ENCODE results near the gene CTTNBP2. TPM values are rescaled to one million over a fixed set of nuclear protein-coding genes. Genes with fewer than 3 reads are reported as not detected.
A peak's percentile ranks its signal among the peaks of the same experiment; 100 is the strongest.

Gene CTTNBP2
- total RNA-seq, 2 experiments from 2014 or later: not detected

DNA sequence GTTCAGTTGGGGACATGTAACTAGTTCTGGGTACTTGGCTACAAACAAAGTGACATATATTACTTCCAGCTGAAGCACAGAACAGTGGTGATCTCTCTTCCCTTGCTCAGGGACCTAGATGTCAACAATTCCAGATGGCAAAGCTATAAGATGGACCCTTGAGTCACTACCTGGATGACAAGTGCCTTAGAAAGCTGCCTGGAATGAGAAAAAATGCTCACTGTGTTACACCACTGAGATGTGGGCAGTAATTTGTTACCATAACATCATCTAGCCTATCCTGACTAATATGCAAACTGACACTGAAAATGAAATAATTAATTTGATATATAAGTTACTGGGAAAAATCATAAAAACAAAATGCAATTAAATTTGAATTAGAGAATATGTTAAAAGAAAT lies 16.4 kb upstream of the CTTNBP2 start:
- POLR2A ChIA-PET: no interaction called here
- intact Hi-C loops (cut with DNase I, micrococcal nuclease): no loop called here
- DNase-seq: no peak
- no peaks in the 10 kb centered on the region for H3K4me1 Mint-ChIP-seq
- H3K9me3 Mint-ChIP-seq (ENCODE audit: low read depth): no peaks in the 10 kb centered on the region
- no peak for ATAC-seq
- H3K27ac Mint-ChIP-seq: no peak overlapping the region
- H3K36me3 Mint-ChIP-seq (ENCODE audit: low read depth): no peaks in the 10 kb centered on the region
- H3K27me3 Mint-ChIP-seq: no peaks in the 10 kb centered on the region
- no peak overlapping the region for H3K4me3 Mint-ChIP-seq
- CTCF ChIA-PET: no interaction called here

DNA sequence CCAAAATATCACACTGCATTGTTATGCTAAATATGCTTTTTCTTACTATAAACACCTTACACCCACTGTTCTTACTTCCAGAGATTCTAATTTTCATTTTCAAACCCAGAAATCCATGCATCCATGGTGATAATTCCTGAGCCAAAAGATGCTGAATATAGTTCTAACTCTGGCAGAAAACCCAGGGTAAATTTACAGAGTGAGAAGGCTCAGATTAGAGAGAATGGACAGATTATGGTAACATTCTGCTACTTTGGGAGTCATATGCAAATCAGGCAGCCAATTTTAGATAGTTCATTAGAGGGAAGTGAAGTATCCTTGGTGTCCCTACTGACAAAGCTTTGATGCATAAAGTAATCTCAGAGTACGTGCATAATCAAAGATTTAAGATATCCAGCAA lies 15.4 kb upstream of the CTTNBP2 start:
- ChIA-PET POLR2A (no interaction called here), CTCF (no interaction called here)
- Mint-ChIP-seq H3K27me3 (no peaks in the 10 kb centered on the region), H3K4me3 (no peak overlapping the region), H3K36me3 (ENCODE audit: low read depth) (no peaks in the 10 kb centered on the region), H3K27ac (no peak overlapping the region), H3K9me3 (ENCODE audit: low read depth) (no peaks in the 10 kb centered on the region), H3K4me1 (no peaks in the 10 kb centered on the region)
- ATAC-seq (no peak), DNase-seq (no peak)
- intact Hi-C loops (cut with DNase I, micrococcal nuclease): no loop called here

DNA sequence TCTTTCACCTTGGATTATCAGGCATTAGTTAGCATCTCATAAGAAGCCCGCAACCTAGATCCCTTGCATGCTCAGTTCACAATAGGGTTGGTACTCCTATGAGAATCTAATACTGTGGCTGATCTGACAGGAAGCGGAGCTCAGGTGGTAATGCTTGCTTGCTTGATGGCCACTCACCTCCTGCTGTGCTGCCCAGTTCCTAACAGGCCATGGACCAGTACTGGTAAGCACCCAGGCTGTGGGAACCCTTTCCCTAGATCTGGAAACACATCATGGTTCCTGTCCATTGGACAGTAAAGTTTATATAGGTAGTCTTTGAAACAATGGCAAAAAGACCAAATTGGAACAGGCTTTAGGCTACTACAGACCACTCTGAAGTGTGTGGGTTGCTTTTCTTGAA lies 9.4 kb upstream of the CTTNBP2 start:
- no peak overlapping the region for H3K4me3 Mint-ChIP-seq
- ChIA-PET CTCF (interaction anchor here (0.6 kb wide), 1 partner anchor 89 kb away, joined by 3 read pairs; no protein-coding TSS in a partner anchor), POLR2A (no interaction called here)
- H3K27ac Mint-ChIP-seq: no peak overlapping the region
- H3K4me1 Mint-ChIP-seq: no peaks in the 10 kb centered on the region
- H3K27me3 Mint-ChIP-seq: peaks cover 8% of the 10 kb centered on the region
- intact Hi-C loops (cut with DNase I, micrococcal nuclease): no loop called here
- ATAC-seq: no peak
- H3K9me3 Mint-ChIP-seq (ENCODE audit: low read depth): no peaks in the 10 kb centered on the region
- H3K36me3 Mint-ChIP-seq (ENCODE audit: low read depth): no peaks in the 10 kb centered on the region
- no peak for DNase-seq

DNA sequence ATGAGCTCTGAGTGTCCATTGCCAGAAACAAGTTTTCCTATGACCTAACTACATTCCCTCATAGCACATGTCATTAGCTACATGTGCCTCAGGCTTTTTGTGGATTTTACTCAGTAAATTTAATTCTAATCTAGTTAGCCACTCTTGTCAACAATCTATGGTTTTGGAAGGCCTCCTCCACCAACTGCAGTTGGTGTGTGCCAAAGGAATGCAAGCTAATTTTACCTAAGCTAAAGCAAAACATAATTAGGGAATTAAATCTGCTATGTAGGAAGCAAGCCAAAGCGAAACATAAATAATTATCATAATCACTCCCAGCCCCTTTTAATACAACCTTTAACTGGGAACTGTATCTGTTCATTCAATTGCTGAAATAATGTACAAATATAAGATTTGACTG lies 3.5 kb upstream of the CTTNBP2 start:
- no peaks in the 10 kb centered on the region for H3K9me3 Mint-ChIP-seq (ENCODE audit: low read depth)
- peaks cover 15% of the 10 kb centered on the region for H3K4me1 Mint-ChIP-seq
- ChIA-PET POLR2A (interaction anchor here (0.6 kb wide), 1 partner anchor 291 kb away, joined by 4 read pairs; no protein-coding TSS in a partner anchor), CTCF (no interaction called here)
- no peaks in the 10 kb centered on the region for H3K36me3 Mint-ChIP-seq (ENCODE audit: low read depth)
- ATAC-seq: no peak
- peaks cover 31% of the 10 kb centered on the region for H3K27me3 Mint-ChIP-seq
- intact Hi-C loops (cut with DNase I, micrococcal nuclease): no loop called here
- H3K27ac Mint-ChIP-seq: no peak overlapping the region
- H3K4me3 Mint-ChIP-seq: no peak overlapping the region
- DNase-seq: no peak

DNA sequence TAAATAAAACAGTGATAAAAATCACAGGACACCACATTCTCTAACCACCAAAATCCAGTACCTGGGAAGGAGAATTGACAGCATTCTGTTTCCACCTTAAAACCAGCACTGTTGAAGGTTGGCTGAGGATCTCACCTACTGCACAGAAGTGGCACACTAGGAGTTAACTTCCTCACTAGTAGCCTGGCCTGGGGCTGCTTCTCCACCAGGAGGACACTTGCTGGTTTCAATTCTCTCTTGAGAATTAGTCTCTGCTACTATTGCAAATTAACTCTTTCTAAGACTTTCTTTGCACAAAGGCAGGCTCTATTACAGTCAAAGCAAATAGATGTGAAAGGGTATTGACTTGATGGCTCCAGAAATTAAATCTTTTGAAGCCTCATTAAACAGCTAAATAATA lies 2.3 kb upstream of the CTTNBP2 start:
- peaks cover 34% of the 10 kb centered on the region for H3K27me3 Mint-ChIP-seq
- CTCF ChIA-PET: no interaction called here

DNA sequence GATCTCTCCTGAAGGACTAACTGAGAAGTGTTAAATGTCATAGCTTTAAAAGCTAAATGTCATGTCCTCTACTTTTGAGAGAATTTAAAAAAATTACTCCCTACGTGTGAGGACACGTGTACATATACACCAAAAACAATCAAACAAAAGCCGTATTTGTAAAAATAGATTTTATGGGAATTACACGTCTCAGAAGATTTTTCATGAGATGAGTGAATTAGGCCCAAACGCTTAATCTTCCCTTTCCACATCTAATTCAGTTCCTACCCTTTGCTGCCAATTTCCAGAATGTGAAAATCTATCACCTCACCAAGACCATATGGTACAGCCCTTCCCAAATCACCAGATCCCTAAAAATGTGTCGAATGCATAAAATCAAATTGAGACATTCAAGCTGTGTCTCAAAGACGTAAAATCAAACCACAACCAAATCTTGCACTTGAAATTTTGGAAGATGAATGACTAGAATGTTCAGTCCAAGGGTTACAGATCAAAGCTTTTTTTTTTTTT lies 1.0 kb upstream of the CTTNBP2 start:
- ATAC-seq: no peak
- no peaks in the 10 kb centered on the region for H3K9me3 Mint-ChIP-seq (ENCODE audit: low read depth)
- intact Hi-C loops (cut with DNase I, micrococcal nuclease): no loop called here
- H3K4me3 Mint-ChIP-seq: peak overlapping the region; percentile 5
- CTCF ChIA-PET: no interaction called here
- POLR2A ChIA-PET: no interaction called here
- peaks cover 40% of the 10 kb centered on the region for H3K27me3 Mint-ChIP-seq
- no peak overlapping the region for H3K27ac Mint-ChIP-seq
- H3K36me3 Mint-ChIP-seq (ENCODE audit: low read depth): no peaks in the 10 kb centered on the region
- no peak for DNase-seq
- H3K4me1 Mint-ChIP-seq: peaks cover 16% of the 10 kb centered on the region

More for the DNA sequence above, 2.3 kb upstream of the CTTNBP2 start:
- H3K27ac Mint-ChIP-seq: no peak overlapping the region
- H3K36me3 Mint-ChIP-seq (ENCODE audit: low read depth): no peaks in the 10 kb centered on the region
- no peak overlapping the region for H3K4me3 Mint-ChIP-seq
- no peak for ATAC-seq
- POLR2A ChIA-PET: no interaction called here
- H3K9me3 Mint-ChIP-seq (ENCODE audit: low read depth): no peaks in the 10 kb centered on the region
- no peak for DNase-seq
- intact Hi-C loops (cut with DNase I, micrococcal nuclease): no loop called here
- peaks cover 16% of the 10 kb centered on the region for H3K4me1 Mint-ChIP-seq

DNA sequence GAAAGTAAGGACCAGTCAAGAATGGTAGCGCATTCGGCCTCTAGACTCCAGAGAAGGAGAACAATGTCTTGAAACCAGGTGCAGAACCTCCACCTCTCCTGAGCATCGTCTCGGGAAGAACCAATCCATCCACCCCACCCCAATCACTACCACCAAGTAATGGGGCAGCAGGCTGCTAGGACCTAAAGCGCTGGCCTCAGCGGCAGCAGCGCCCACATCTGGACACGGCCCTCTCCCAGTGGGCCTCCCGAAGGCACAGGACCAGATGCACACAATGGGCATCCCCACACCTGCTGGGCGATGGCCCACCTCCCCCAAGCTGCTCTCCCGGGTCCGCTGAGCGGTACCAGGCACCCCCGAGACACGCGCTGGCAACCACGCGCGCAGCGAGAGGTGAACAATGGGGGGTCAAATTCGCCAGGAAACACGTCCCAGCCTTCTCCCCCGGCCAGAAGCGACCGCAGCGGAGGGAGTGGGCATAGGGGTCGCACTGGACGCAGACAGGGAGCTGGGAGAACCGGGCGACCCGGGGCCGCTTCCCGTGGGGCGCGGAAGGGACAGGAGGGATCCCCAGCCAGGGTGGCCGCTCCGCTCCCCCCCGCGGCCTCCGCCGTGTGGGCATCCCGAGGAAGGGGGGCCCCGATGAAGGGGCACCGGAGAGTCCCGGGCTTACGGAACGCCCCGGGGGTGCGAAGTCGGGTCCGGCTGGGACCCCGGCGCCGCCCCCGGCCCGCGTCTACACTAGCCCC lies 506 bp downstream of the CTTNBP2 start:
- no peak for ATAC-seq
- peaks cover 40% of the 10 kb centered on the region for H3K27me3 Mint-ChIP-seq
- H3K4me3 Mint-ChIP-seq: no peak overlapping the region

DNA sequence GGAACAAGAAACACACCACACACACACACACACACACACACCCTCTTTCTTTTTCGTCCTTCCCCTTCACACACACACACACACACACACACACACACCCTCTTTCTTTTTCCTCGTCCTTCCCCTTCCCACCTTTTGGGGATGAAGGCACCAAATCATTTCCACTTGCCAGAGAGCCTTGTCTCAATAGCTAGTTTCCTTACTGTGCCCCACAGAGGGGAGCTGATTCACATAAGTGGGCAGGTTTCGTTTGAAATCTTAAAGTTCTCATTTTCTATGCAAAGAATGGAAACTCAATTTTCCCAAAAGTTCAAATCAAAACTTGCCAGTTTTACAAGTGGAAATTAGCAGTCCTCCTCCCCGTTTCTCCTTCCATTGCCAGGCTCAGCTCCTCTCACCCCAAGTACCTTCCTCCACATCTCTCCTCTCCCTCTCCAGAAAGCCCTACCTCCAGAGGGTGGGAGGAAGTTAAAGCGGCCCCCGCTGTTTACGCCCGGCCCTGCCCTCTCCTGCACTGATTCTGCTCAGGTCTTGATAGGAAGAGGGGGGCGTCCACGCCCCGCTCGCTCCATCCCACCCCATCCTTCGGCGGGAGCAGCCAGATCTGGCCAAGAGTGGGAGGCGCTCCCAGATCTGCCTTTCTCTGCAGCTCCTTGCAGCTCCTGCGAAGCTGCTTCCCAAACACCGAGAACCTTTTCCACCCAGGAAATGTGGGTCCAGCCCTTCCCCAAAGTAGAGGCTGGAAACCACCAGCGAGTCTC lies 1.3 kb downstream of the CTTNBP2 start:
- ATAC-seq: no peak
- CTCF ChIA-PET: interaction anchor here (0.7 to 1.7 kb wide), 2 partner anchors 246 to 282 kb away, joined by 3 to 6 read pairs; no protein-coding TSS in a partner anchor
- intact Hi-C loops (cut with DNase I, micrococcal nuclease): no loop called here

More for the DNA sequence above, 506 bp downstream of the CTTNBP2 start:
- intact Hi-C loops (cut with DNase I, micrococcal nuclease): no loop called here
- ChIA-PET POLR2A (no interaction called here), CTCF (no interaction called here)
- Mint-ChIP-seq H3K9me3 (ENCODE audit: low read depth) (no peaks in the 10 kb centered on the region), H3K36me3 (ENCODE audit: low read depth) (no peaks in the 10 kb centered on the region), H3K27ac (no peak overlapping the region), H3K4me1 (peaks cover 16% of the 10 kb centered on the region)
- DNase-seq: no peak

DNA sequence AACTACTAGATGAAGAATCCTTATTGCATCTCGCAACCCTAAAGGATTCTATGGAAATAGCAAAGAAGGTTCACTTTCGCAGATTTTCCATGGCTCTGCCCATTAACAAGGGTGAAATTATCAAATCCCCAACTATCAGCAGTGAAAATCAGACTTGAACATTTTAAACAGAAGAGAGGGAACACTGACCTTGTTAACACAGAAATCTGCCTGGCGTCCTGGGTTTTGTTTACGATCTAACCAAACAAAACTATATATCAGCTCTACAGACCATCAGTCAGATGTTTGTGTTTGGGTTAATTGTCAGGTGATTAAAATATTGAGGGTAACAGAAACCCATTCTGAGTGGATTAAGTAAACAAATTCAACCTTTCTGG lies 1.9 kb downstream of the CTTNBP2 start:
- H3K4me1 Mint-ChIP-seq: peaks cover 16% of the 10 kb centered on the region
- H3K36me3 Mint-ChIP-seq (ENCODE audit: low read depth): no peaks in the 10 kb centered on the region
- ATAC-seq (no peak), DNase-seq (no peak)
- ChIA-PET CTCF (interaction anchor here (0.7 to 1.7 kb wide), 2 partner anchors 245 to 282 kb away, joined by 3 to 6 read pairs; no protein-coding TSS in a partner anchor), POLR2A (no interaction called here)
- H3K27me3 Mint-ChIP-seq: peaks cover 43% of the 10 kb centered on the region
- H3K4me3 Mint-ChIP-seq: no peak overlapping the region
- no peaks in the 10 kb centered on the region for H3K9me3 Mint-ChIP-seq (ENCODE audit: low read depth)
- intact Hi-C loops (cut with DNase I, micrococcal nuclease): no loop called here
- no peak overlapping the region for H3K27ac Mint-ChIP-seq

More for the DNA sequence above, 1.3 kb downstream of the CTTNBP2 start:
- POLR2A ChIA-PET: no interaction called here
- no peak overlapping the region for H3K27ac Mint-ChIP-seq
- no peak for DNase-seq
- H3K9me3 Mint-ChIP-seq (ENCODE audit: low read depth): no peaks in the 10 kb centered on the region
- no peak overlapping the region for H3K4me3 Mint-ChIP-seq
- peaks cover 16% of the 10 kb centered on the region for H3K4me1 Mint-ChIP-seq
- peaks cover 43% of the 10 kb centered on the region for H3K27me3 Mint-ChIP-seq
- H3K36me3 Mint-ChIP-seq (ENCODE audit: low read depth): no peaks in the 10 kb centered on the region

DNA sequence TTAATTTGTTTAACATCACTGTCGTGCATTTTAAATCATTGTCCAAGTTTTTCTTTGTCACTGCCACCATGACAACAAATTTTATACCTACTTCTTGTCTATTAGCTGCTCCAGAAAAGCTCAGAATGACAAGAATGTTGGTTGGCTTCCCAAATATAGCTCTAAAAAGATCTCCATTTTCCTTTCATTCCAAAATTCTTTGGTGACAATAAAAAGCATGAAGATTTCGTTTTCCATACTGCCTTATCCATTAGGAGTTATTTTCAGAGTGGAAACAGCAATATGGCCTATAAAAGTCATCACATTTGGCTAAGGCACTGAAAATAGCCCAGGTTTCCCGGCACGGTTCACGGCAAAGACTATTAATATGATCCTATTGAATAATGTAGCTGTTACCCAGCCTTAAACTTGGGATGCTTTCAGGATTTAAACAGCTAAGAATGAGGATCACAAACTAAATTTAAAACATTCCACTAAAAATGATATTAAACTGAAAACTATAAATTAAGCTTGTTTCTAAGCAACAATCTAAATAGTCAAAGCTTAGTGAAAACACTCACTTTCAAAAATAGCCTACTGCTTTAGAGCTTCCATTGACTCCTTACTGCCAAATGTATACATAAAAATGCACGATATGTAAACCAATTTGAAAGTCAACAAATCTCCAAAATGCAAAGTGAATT lies 2.7 kb downstream of the CTTNBP2 start:
- no peak for ATAC-seq
- Mint-ChIP-seq H3K9me3 (ENCODE audit: low read depth) (no peaks in the 10 kb centered on the region), H3K27me3 (peaks cover 43% of the 10 kb centered on the region), H3K27ac (no peak overlapping the region), H3K4me3 (no peak overlapping the region), H3K36me3 (ENCODE audit: low read depth) (no peaks in the 10 kb centered on the region), H3K4me1 (peaks cover 16% of the 10 kb centered on the region)
- CTCF ChIA-PET: interaction anchor here (1.7 kb wide), 1 partner anchor 283 kb away, joined by 6 read pairs; no protein-coding TSS in a partner anchor
- POLR2A ChIA-PET: no interaction called here
- intact Hi-C loops (cut with DNase I, micrococcal nuclease): no loop called here
- DNase-seq: no peak

DNA sequence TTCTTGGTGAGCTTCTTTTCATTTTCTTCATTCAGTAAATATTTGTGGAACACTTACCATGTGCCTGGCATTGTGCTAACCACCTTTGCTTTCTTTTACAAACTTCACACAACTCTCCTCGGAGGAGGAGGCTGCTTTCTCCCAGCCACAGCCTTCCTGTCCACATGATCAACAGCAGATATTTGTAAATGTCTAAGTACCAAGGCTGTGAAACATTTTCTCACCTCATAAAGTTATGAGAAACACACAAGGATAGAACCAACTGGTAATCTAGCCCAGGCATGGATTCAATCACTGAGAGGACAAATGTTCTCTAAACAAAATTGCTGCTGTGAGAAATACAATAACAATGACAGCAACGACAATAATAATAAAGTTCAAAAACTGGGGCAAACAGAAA lies 3.9 kb downstream of the CTTNBP2 start:
- H3K27ac Mint-ChIP-seq: no peak overlapping the region
- POLR2A ChIA-PET: no interaction called here
- H3K36me3 Mint-ChIP-seq (ENCODE audit: low read depth): no peaks in the 10 kb centered on the region
- peaks cover 36% of the 10 kb centered on the region for H3K27me3 Mint-ChIP-seq
- intact Hi-C loops (cut with DNase I, micrococcal nuclease): no loop called here
- no peak overlapping the region for H3K4me3 Mint-ChIP-seq
- DNase-seq: no peak
- CTCF ChIA-PET: interaction anchor here (1.8 kb wide), 1 partner anchor 16 kb away, joined by 6 read pairs; no protein-coding TSS in a partner anchor
- H3K9me3 Mint-ChIP-seq (ENCODE audit: low read depth): no peaks in the 10 kb centered on the region
- ATAC-seq: no peak
- peaks cover 16% of the 10 kb centered on the region for H3K4me1 Mint-ChIP-seq
